ENCODE results near the gene MSH6.

Gene MSH6

DNA sequence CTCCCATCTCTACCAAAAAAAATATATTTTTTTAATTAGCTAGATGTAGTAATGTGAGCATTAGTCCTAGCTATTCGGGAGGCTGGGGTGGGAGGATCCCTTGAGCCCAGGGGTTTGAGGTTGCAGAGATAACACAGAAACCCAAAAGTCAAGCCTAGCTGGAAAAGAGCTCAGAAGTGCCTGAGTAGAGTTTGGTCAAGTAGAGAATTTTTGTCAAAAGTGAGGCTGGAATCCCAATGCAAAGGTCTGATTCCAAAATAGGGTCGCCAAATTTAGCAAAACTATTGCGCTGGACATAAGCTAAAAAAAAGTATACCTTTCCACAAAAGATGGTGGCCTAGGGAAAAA is 15.5 kb upstream of the MSH6 start:
- Histone ChIP-seq H3K9ac (ENCODE audit: low read length in 2 of 2) (no peak overlapping the region), H3K9me3 (ENCODE audit: control insufficient read depth in 2 of 2, low read length in 2 of 2) (no peaks in the 10 kb centered on the region), H3K27me3 (ENCODE audit: control insufficient read depth in 1 of 2, insufficient read depth in 2 of 2, low read length in 2 of 2) (peaks cover 0 to 4% of the 10 kb centered on the region in 2 donors), H3K4me1 (ENCODE audit: control insufficient read depth, insufficient read depth, low read length) (peaks cover 6% of the 10 kb centered on the region), H3K27ac (ENCODE audit: low read length) (no peak overlapping the region), H3K36me3 (ENCODE audit: control insufficient read depth in 2 of 2, insufficient read depth in 2 of 2, low read length in 2 of 2) (no peaks in the 10 kb centered on the region), H3K4me3 (ENCODE audit: low read length in 2 of 2) (peak overlapping the region in 1 of 2 donors; percentile 54)

DNA sequence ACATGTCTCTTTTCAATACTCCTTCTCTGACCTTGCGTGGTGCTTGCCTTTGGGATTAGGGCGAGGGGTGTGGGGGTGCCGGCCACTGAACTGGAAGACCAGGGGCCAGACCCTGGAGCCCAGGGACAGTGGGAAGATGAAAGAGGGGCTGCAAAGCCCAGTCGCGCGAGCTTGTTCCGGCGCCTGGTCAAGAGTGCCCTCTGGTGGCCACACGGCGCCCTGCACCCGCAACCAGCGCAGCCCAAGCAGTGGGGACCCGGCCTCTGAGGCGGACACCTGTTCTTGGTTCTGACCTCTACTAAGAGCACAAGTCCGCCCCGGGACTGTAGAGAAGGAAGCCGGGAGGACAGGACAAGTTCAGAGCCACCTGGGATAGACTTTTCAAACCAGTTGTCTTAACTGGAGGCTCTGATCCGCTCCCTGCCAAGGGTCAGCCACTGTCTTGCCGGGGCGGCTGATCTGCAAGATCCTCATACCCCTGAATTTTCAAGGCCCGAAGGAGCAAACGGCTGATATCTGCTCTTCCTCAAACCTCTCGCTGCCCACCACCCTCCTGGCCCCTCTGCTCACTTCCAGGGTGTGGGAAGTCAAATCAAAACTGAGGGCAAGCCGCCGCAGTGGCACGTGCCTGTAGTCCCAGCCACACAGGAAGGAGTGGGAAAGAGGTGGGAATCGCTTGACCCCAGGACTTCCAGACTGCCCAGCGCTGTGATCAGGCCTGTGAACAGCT is 14.9 kb upstream of the MSH6 start:
- Histone ChIP-seq H3K36me3 (ENCODE audit: control insufficient read depth in 2 of 2, insufficient read depth in 2 of 2, low read length in 2 of 2) (no peaks in the 10 kb centered on the region), H3K9ac (ENCODE audit: low read length in 2 of 2) (no peak overlapping the region)

DNA sequence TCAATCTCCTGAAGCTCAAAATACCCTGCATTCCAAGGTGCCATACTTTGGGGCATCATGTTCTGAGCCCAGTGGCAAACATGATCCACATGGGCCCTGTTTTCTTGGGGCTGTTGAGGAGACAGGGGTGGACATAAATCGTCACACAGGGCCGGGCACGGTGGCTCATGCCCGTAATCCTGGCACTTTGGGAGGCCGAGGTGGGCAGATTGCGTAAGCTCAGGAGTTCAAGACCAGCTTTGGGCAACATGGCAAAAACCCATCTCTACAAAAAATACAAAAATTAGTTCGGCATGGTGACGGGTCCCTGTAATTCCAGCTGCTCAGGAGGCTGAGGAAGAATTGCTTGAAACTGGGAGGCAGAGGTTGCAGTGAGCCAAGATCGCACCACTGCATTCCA is 13.6 kb upstream of the MSH6 start:
- Histone ChIP-seq H3K4me3 (ENCODE audit: low read length in 2 of 2) (no peak overlapping the region), H3K27me3 (ENCODE audit: control insufficient read depth in 1 of 2, insufficient read depth in 2 of 2, low read length in 2 of 2) (peaks cover 0 to 4% of the 10 kb centered on the region in 2 donors), H3K9ac (ENCODE audit: low read length in 2 of 2) (no peak overlapping the region), H3K9me3 (ENCODE audit: control insufficient read depth in 2 of 2, low read length in 2 of 2) (no peaks in the 10 kb centered on the region), H3K4me1 (ENCODE audit: control insufficient read depth, insufficient read depth, low read length) (peaks cover 6% of the 10 kb centered on the region), H3K36me3 (ENCODE audit: control insufficient read depth in 2 of 2, insufficient read depth in 2 of 2, low read length in 2 of 2) (no peaks in the 10 kb centered on the region), H3K27ac (ENCODE audit: low read length) (no peak overlapping the region)

More for the DNA sequence above, 14.9 kb upstream of the MSH6 start:
- Histone ChIP-seq H3K27me3 (ENCODE audit: control insufficient read depth in 1 of 2, insufficient read depth in 2 of 2, low read length in 2 of 2) (peaks cover 0 to 4% of the 10 kb centered on the region in 2 donors), H3K27ac (ENCODE audit: low read length) (no peak overlapping the region), H3K9me3 (ENCODE audit: control insufficient read depth in 2 of 2, low read length in 2 of 2) (no peaks in the 10 kb centered on the region), H3K4me3 (ENCODE audit: low read length in 2 of 2) (peak overlapping the region in 1 of 2 donors; percentile 54), H3K4me1 (ENCODE audit: control insufficient read depth, insufficient read depth, low read length) (peaks cover 6% of the 10 kb centered on the region)

DNA sequence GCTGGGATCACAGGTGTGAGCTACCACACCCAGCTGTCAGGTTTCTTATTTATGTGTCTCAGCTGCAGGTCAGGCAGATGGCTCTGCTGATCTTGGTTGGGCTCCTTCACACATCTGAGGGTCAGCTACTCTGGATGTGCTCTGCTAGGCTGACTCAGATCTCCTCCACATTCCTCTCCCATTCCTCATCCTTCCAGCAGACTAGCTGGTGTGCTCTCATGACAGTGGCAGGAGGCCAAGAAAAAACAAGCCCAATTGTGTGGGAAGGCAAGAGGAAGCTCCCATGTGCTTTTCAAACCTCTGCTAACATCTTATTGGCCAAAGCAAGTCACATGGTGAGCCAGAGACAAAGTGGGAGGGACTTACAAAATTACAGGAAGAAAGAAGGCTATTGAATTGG is 11.7 kb upstream of the MSH6 start:
- Histone ChIP-seq H3K4me1 (ENCODE audit: control insufficient read depth, insufficient read depth, low read length) (peaks cover 6% of the 10 kb centered on the region), H3K4me3 (ENCODE audit: low read length in 2 of 2) (no peak overlapping the region), H3K36me3 (ENCODE audit: control insufficient read depth in 2 of 2, insufficient read depth in 2 of 2, low read length in 2 of 2) (no peaks in the 10 kb centered on the region), H3K27me3 (ENCODE audit: control insufficient read depth in 1 of 2, insufficient read depth in 2 of 2, low read length in 2 of 2) (peaks cover 0 to 4% of the 10 kb centered on the region in 2 donors), H3K9ac (ENCODE audit: low read length in 2 of 2) (no peak overlapping the region), H3K9me3 (ENCODE audit: control insufficient read depth in 2 of 2, low read length in 2 of 2) (no peaks in the 10 kb centered on the region), H3K27ac (ENCODE audit: low read length) (no peak overlapping the region)

DNA sequence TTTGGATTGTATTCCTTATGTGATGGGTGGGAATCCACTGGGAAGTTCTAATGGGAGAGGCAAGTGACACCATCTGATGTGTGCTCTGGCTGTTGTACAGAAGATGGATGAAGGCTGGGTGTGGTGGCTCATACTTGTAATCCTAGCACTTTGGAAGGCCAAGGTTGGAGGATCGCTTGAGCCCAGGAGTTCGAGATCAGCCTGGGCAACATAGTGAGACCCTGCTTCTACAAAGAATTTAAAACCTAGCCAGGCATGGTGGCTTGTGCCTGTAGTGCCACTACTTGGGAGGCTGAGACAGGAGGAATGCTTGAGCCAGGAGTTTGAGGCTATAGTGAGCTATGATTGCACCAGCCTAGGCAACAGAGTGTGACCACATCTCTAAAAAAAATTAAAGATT is 10.6 kb upstream of the MSH6 start:
- Histone ChIP-seq H3K9me3 (ENCODE audit: control insufficient read depth in 2 of 2, low read length in 2 of 2) (no peaks in the 10 kb centered on the region), H3K27me3 (ENCODE audit: control insufficient read depth in 1 of 2, insufficient read depth in 2 of 2, low read length in 2 of 2) (peaks cover 0 to 4% of the 10 kb centered on the region in 2 donors), H3K9ac (ENCODE audit: low read length in 2 of 2) (no peak overlapping the region), H3K27ac (ENCODE audit: low read length) (no peak overlapping the region), H3K36me3 (ENCODE audit: control insufficient read depth in 2 of 2, insufficient read depth in 2 of 2, low read length in 2 of 2) (no peaks in the 10 kb centered on the region), H3K4me3 (ENCODE audit: low read length in 2 of 2) (no peak overlapping the region), H3K4me1 (ENCODE audit: control insufficient read depth, insufficient read depth, low read length) (peaks cover 6% of the 10 kb centered on the region)

DNA sequence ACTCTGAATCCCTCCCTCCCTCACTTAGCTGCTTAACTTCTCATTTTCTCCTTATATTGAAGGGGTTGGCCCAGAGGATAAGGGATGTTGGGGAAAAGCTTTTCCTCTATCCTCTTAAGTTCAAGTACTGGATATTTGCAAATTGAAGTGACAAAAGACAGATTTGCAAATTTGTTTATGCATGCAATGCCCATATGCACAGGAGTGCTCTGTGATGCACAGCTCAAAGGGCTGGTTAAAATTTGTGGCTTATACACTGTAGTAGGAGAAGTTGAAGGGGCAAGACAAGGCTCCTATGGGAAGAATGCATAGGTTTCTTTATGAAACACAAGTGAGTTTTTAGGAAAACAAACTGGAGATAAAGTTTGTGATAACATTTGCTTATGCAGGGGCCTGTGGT is 8.4 kb upstream of the MSH6 start:
- H3K27me3 ChIP-seq (ENCODE audit: control insufficient read depth in 1 of 2, insufficient read depth in 2 of 2, low read length in 2 of 2): no peaks in the 10 kb centered on the region
- no peak overlapping the region for H3K9ac ChIP-seq (ENCODE audit: low read length in 2 of 2)
- H3K9me3 ChIP-seq (ENCODE audit: control insufficient read depth in 2 of 2, low read length in 2 of 2): no peaks in the 10 kb centered on the region
- H3K36me3 ChIP-seq (ENCODE audit: control insufficient read depth in 2 of 2, insufficient read depth in 2 of 2, low read length in 2 of 2): no peaks in the 10 kb centered on the region
- no peaks in the 10 kb centered on the region for H3K4me1 ChIP-seq (ENCODE audit: control insufficient read depth, insufficient read depth, low read length)
- H3K27ac ChIP-seq (ENCODE audit: low read length): no peak overlapping the region
- H3K4me3 ChIP-seq (ENCODE audit: low read length in 2 of 2): no peak overlapping the region

DNA sequence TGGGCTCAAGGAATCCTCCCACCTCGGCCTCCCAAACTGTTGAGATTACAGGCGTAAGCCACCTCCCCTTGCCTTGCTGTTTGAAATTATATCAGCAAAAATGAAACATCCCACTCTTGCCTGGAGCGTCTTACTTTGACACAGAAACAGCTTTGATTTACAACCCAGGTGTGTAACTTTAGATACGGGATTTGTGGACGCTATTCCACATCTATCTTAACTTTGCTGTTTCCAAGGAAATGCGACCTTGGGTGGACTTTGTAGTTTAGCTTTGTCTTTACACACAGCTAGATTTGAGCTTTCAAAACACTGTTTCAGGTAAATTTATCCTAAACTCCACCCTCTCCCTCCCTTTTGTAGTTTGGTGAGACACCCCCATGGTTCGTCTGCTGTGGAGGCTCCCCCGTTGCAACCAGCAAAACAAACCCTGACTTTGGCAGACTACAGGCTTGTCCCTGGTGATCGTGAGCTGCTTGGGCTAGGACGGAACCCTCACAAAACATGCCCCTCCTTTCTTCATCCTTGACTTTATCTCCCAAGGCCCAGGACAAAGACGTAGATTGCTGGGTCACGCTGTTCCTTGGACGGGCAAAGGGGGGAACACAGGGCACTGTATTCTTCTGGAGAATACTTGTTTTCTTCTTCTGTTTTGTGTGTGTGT is 5.5 kb upstream of the MSH6 start:
- Histone ChIP-seq H3K9ac (ENCODE audit: low read length in 2 of 2) (no peak overlapping the region), H3K27me3 (ENCODE audit: control insufficient read depth in 1 of 2, insufficient read depth in 2 of 2, low read length in 2 of 2) (no peaks in the 10 kb centered on the region), H3K27ac (ENCODE audit: low read length) (no peak overlapping the region)

DNA sequence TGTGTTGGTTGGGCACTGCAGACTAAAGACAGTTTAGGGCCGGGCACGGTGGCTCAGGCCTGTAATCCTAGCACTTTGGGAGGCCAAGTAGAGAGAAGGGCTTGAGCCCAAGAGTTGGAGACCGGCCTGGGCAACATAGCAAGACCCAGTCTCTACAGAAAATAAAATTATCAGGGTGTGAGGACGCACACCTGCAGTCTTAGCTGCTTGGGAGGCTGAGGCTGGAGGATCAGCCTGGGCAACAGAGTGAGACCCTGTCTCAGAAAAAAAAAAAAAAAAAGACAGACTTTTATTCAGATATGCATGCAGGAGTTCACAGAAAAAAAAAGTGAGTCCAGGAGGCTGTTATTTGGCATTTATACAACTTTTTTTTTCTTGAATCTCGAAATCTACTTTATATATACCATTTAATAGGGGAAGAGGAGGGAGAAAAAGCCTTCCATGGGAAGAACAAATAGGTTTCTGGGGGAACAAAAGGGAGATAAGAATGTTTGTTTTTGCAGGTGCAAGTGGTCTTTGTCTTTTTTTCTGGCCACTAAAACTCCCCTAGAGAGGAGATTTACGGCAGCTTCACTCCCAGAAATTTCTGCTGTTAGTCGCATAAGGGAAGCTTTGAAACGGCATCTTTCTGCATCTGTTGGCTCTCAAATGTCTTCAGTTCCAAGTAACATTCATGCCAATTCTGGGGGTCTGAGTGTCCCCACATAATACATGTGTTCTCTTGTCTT is 4.1 kb upstream of the MSH6 start:
- H3K9me3 ChIP-seq (ENCODE audit: control insufficient read depth in 2 of 2, low read length in 2 of 2): no peaks in the 10 kb centered on the region
- H3K36me3 ChIP-seq (ENCODE audit: control insufficient read depth in 2 of 2, insufficient read depth in 2 of 2, low read length in 2 of 2): no peaks in the 10 kb centered on the region
- H3K4me3 ChIP-seq (ENCODE audit: low read length in 2 of 2): no peak overlapping the region
- H3K27ac ChIP-seq (ENCODE audit: low read length): no peak overlapping the region
- no peaks in the 10 kb centered on the region for H3K4me1 ChIP-seq (ENCODE audit: control insufficient read depth, insufficient read depth, low read length)
- no peaks in the 10 kb centered on the region for H3K27me3 ChIP-seq (ENCODE audit: control insufficient read depth in 1 of 2, insufficient read depth in 2 of 2, low read length in 2 of 2)
- no peak overlapping the region for H3K9ac ChIP-seq (ENCODE audit: low read length in 2 of 2)

More for the DNA sequence above, 5.5 kb upstream of the MSH6 start:
- Histone ChIP-seq H3K4me1 (ENCODE audit: control insufficient read depth, insufficient read depth, low read length) (no peaks in the 10 kb centered on the region), H3K9me3 (ENCODE audit: control insufficient read depth in 2 of 2, low read length in 2 of 2) (no peaks in the 10 kb centered on the region), H3K36me3 (ENCODE audit: control insufficient read depth in 2 of 2, insufficient read depth in 2 of 2, low read length in 2 of 2) (no peaks in the 10 kb centered on the region), H3K4me3 (ENCODE audit: low read length in 2 of 2) (no peak overlapping the region)

DNA sequence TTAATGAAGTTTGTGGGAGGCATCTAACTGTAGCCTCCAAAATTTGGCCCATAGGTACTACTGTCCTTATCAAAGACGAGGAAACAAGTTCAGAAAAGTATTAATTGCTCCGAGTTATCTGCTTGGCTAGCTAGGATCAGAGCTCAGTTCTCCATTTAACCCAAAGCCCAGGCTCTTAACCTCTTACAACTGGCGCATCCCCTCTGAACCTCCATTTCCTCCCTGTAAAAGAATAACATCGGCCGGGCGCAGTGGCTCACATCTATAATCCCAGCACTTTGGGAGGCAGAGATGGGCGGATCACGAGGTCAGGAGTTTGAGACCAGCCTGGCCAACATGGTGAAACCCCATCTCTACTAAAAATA is 3.5 kb upstream of the MSH6 start:
- peaks cover 3% of the 10 kb centered on the region for H3K4me1 ChIP-seq (ENCODE audit: control insufficient read depth, insufficient read depth, low read length)
- H3K4me3 ChIP-seq (ENCODE audit: low read length in 2 of 2): no peak overlapping the region
- no peak overlapping the region for H3K9ac ChIP-seq (ENCODE audit: low read length in 2 of 2)
- no peaks in the 10 kb centered on the region for H3K9me3 ChIP-seq (ENCODE audit: control insufficient read depth in 2 of 2, low read length in 2 of 2)
- H3K36me3 ChIP-seq (ENCODE audit: control insufficient read depth in 2 of 2, insufficient read depth in 2 of 2, low read length in 2 of 2): no peaks in the 10 kb centered on the region
- H3K27me3 ChIP-seq (ENCODE audit: control insufficient read depth in 1 of 2, insufficient read depth in 2 of 2, low read length in 2 of 2): no peaks in the 10 kb centered on the region
- no peak overlapping the region for H3K27ac ChIP-seq (ENCODE audit: low read length)

DNA sequence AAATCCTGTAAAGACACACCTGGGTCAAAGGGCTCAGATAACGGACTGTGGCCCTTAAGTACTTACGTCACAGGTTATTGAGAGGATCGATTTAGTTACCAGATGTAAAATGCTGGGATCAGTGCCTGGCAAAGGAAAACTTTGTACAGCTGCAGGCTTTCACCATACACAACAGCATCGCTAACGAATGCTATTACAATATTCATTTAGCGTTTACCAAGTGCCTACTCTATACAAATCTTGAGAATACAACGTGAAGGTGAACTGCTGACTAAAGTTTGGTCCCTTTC is 619 bp upstream of the MSH6 start:
- Histone ChIP-seq H3K27ac (ENCODE audit: low read length) (peak overlapping the region; percentile 62), H3K9ac (ENCODE audit: low read length in 2 of 2) (peak overlapping the region; percentile 51 to 69), H3K36me3 (ENCODE audit: control insufficient read depth in 2 of 2, insufficient read depth in 2 of 2, low read length in 2 of 2) (no peaks in the 10 kb centered on the region), H3K4me1 (ENCODE audit: control insufficient read depth, insufficient read depth, low read length) (peaks cover 9% of the 10 kb centered on the region), H3K27me3 (ENCODE audit: control insufficient read depth in 1 of 2, insufficient read depth in 2 of 2, low read length in 2 of 2) (no peaks in the 10 kb centered on the region), H3K4me3 (ENCODE audit: low read length in 2 of 2) (peak overlapping the region; percentile 63 to 87), H3K9me3 (ENCODE audit: control insufficient read depth in 2 of 2, low read length in 2 of 2) (no peaks in the 10 kb centered on the region)
